Endothelial cell of umbilical vein (primary cell): ENCODE results near the gene ZFP1. TPM values are rescaled to one million over a fixed set of nuclear protein-coding genes. Genes with fewer than 3 reads are reported as not detected.

Experiments
- BruUV-seq: library from RNA; stranded (reverse); fragments of 400-500 nt; replicated peaks from 2 replicates; lab custom pipeline; 2021; lab: Mats Ljungman, UMichigan
- CTCF ChIA-PET: fragments of 300-600, 350-600 bp; sonication (Branson Sonifier 250); formaldehyde crosslinking; loops from one replicate; lab custom pipeline; 2021; ENCODE audit warnings: antibody characterized with exemption, inconsistent platforms; lab: Charles Lee
- POLR2A ChIA-PET: fragments of 300-600, 350-600 bp; sonication (Branson Sonifier 250); formaldehyde crosslinking; loops from one replicate; lab custom pipeline; 2021; ENCODE audit warnings: antibody characterized with exemption, inconsistent platforms; lab: Charles Lee
- DNase-seq: peaks from one replicate; pipeline ENCODE4 v3.0.0-alpha.2; 2011; ENCODE audit warnings: low read depth, low spot score
- FAIRE-seq: peaks from 2 replicates; lab custom pipeline; 2011; peaks lifted over from hg19 to GRCh38; lab: Jason Lieb, UNC
- H2AFZ ChIP-seq: 2 replicates; pipeline ENCODE4 v1.6.0; 2012; ENCODE audit warnings: low read depth, low read length, control low read depth, inconsistent platforms
- H3K27ac ChIP-seq: 2 replicates; pipeline ENCODE4 v1.5.1; 2011; ENCODE audit warnings: low read depth, mild to moderate bottlenecking, control low read depth, low read length, moderate library complexity; ENCODE audit not compliant: insufficient read depth
- H3K27me3 ChIP-seq, 2 experiments: 2 replicates each; pipeline versions ENCODE4 v1.6.0 to v1.6.1; 2011; ENCODE audit warnings: low read length in 2 of 2, mixed read lengths in 1 of 2; ENCODE audit not compliant: control insufficient read depth in 2 of 2, insufficient read depth in 2 of 2
- H3K36me3 ChIP-seq, 2 experiments: 2 replicates in 1 of 2; 3 replicates in 1 of 2; pipeline ENCODE4 v1.5.1; 2011; ENCODE audit warnings: low read length in 2 of 2, mild to moderate bottlenecking in 1 of 2, moderate library complexity in 1 of 2; ENCODE audit not compliant: control insufficient read depth in 2 of 2, insufficient read depth in 2 of 2; ENCODE audit errors: extremely low read depth in 1 of 2
- H3K4me1 ChIP-seq: 3 replicates; pipeline ENCODE4 v1.5.1; 2011; ENCODE audit warnings: mild to moderate bottlenecking, low read length; ENCODE audit not compliant: control insufficient read depth, insufficient read depth; ENCODE audit errors: extremely low read depth
- H3K4me2 ChIP-seq: 2 replicates; pipeline ENCODE4 v1.6.1; 2011; ENCODE audit warnings: low read length, control low read depth, mixed read lengths; ENCODE audit not compliant: insufficient read depth
- H3K4me3 ChIP-seq, 3 experiments: fragments of 200-600 bp in 1 of 3; sonication (generic), shearing (Covaris generic) in 1 of 3; replicated peaks in 1 of 3; 2 replicates each; pipeline ENCODE4 v1.5.1; 2011 to 2016; ENCODE audit warnings: control low read depth in 3 of 3, low read length in 3 of 3, mild to moderate bottlenecking in 2 of 3, inconsistent platforms in 1 of 3, low read depth in 1 of 3, moderate library complexity in 1 of 3; ENCODE audit not compliant: insufficient read depth in 1 of 3
- H3K79me2 ChIP-seq: 2 replicates; pipeline ENCODE4 v1.6.0; 2012; ENCODE audit warnings: low read length, inconsistent platforms; ENCODE audit not compliant: control insufficient read depth, insufficient read depth
- H3K9ac ChIP-seq: replicated peaks from 2 replicates; pipeline ENCODE3; 2011; ENCODE audit warnings: low read length, control low read depth; ENCODE audit not compliant: insufficient read depth; ENCODE audit errors: extremely low read depth
- H3K9me1 ChIP-seq: replicated peaks from 3 replicates; pipeline ENCODE4 v1.6.0; 2011; ENCODE audit warnings: mild to moderate bottlenecking, low read length; ENCODE audit not compliant: control insufficient read depth, insufficient read depth; ENCODE audit errors: extremely low read depth
- H3K9me3 ChIP-seq: replicated peaks from 2 replicates; pipeline ENCODE4 v1.5.1; 2012; ENCODE audit warnings: low read length, inconsistent platforms; ENCODE audit not compliant: control insufficient read depth, insufficient read depth
- H4K20me1 ChIP-seq: replicated peaks from 2 replicates; pipeline ENCODE3; 2011; ENCODE audit warnings: mild to moderate bottlenecking, low read length; ENCODE audit not compliant: control insufficient read depth, insufficient read depth; ENCODE audit errors: extremely low read depth
- CTCF ChIP-seq, 2 donors: IDR thresholded peaks; 1 replicate in 1 of 2; 2 replicates in 1 of 2; pipeline ENCODE4 v1.5.1; 2011; ENCODE audit warnings: low read length in 2 of 2, mild to moderate bottlenecking in 2 of 2, moderate library complexity in 2 of 2, control low read depth in 1 of 2, inconsistent platforms in 1 of 2, low read depth in 1 of 2; ENCODE audit not compliant: insufficient read depth in 1 of 2; ENCODE audit errors: extremely low read depth in 1 of 2
- EZH2 ChIP-seq: IDR thresholded peaks from 2 replicates; pipeline ENCODE4 v1.6.1; 2012; ENCODE audit warnings: borderline replicate concordance, low read depth, mild to moderate bottlenecking, moderate library complexity, low read length, inconsistent platforms; ENCODE audit not compliant: severe bottlenecking
- FOS ChIP-seq: IDR thresholded peaks from 2 replicates; pipeline ENCODE4 v1.6.1; 2011; ENCODE audit warnings: mild to moderate bottlenecking, low read length, moderate library complexity, borderline replicate concordance; ENCODE audit not compliant: insufficient read depth
- GATA2 ChIP-seq: IDR thresholded peaks from 2 replicates; pipeline ENCODE4 v1.7.0; 2011; ENCODE audit warnings: low read depth, mild to moderate bottlenecking, moderate library complexity, mixed read lengths, low read length; ENCODE audit not compliant: insufficient read length, insufficient read depth
- JUN ChIP-seq: IDR thresholded peaks from 2 replicates; pipeline ENCODE4 v1.6.1; 2011; ENCODE audit warnings: borderline replicate concordance, low read depth; ENCODE audit not compliant: insufficient read length, insufficient read depth
- MAX ChIP-seq: IDR thresholded peaks from 2 replicates; pipeline ENCODE4 v1.6.1; 2011; ENCODE audit not compliant: insufficient read depth, insufficient read length
- MYC ChIP-seq: IDR thresholded peaks from one replicate; pipeline ENCODE4 v1.6.1; 2011; ENCODE audit warnings: mild to moderate bottlenecking, low read depth, low read length
- POLR2A ChIP-seq: IDR thresholded peaks from 2 replicates; pipeline ENCODE4 v1.6.1; 2012; ENCODE audit warnings: low read depth, mild to moderate bottlenecking, control low read depth, low read length
- POLR2AphosphoS5 ChIP-seq: IDR thresholded peaks from 2 replicates; pipeline ENCODE4 v1.6.1; 2012; ENCODE audit warnings: low read depth, mild to moderate bottlenecking, control low read depth, low read length, moderate library complexity; ENCODE audit not compliant: insufficient read depth
- dilution Hi-C: fragments of 300-500 bp; cut with MboI; formaldehyde crosslinking; loops from one replicate; pipeline ENCODE4 v1.15.0; 2019; ENCODE audit warnings: low sequenced_read_pairs; ENCODE audit not compliant: extremely low pct_ligation_motif_present
- intact Hi-C: fragments of 100-400 bp; cut with micrococcal nuclease; formaldehyde crosslinking; loops from one replicate; pipeline ENCODE4 v1.10.0; 2022
- polyA plus RNA-seq, 4 experiments: library from polyadenylated mRNA; depleted of rRNA in 3 of 4; stranded (reverse) in 3 of 4; unstranded in 1 of 4; fragments of >200 nt; gene quantifications; 2 replicates each; pipeline versions ENCODE4 v1.2.1 to v1.2.3, GENCODE V29; 2011 to 2012; ENCODE audit warnings: missing spikeins in 1 of 4
- total RNA-seq: library from RNA; stranded (reverse); gene quantifications from 2 replicates; pipeline ENCODE4 v1.2.3, GENCODE V29; 2021

The ZFP1 gene
- total and polyA plus RNA-seq, 2 donors (not counting 3 experiments of a cell fraction or from before 2014, with no cell fraction given) = 2.8 to 9.8 TPM

GRCh38 chr16:75176926-75177325, 28.6 kb downstream of the ZFP1 start:
- no peak overlapping the region for H3K4me3 ChIP-seq
- dilution Hi-C loops = no loop called here
- DNase-seq (no peak), FAIRE-seq (no peak)
- H3K9me3 ChIP-seq = no peaks in the 10 kb centered on the region
- H3K27me3 ChIP-seq = peaks cover 0 to 9% of the 10 kb centered on the region in 2 experiments
- BruUV-seq = no TSS peak
- ChIA-PET CTCF (no interaction called here), POLR2A (interaction anchor here (0.6 kb wide), 1 partner anchor 461 kb away, joined by 4 read pairs; no protein-coding TSS in a partner anchor)
- H2AFZ ChIP-seq = no peak overlapping the region
- no peaks in the 10 kb centered on the region for H3K79me2 ChIP-seq
- H4K20me1 ChIP-seq = no peaks in the 10 kb centered on the region
- no peak for TF ChIP-seq EZH2
- TF ChIP-seq GATA2 = no peak
- TF ChIP-seq MAX = no peak
- TF ChIP-seq CTCF (IDR thresholded peaks at IDR 0.05; ENCODE audit: extremely low read depth in 1 of 2, insufficient read depth in 1 of 2, low read depth in 1 of 2, low read length in 2 of 2) = no peak
- TF ChIP-seq MYC = no peak
- no peak overlapping the region for H3K9ac ChIP-seq
- H3K4me2 ChIP-seq = no peak overlapping the region
- intact Hi-C loops = no loop called here
- no peaks in the 10 kb centered on the region for H3K9me1 ChIP-seq
- no peaks in the 10 kb centered on the region for H3K4me1 ChIP-seq
- H3K27ac ChIP-seq = no peak overlapping the region
- H3K36me3 ChIP-seq = no peaks in the 10 kb centered on the region

GRCh38 chr16:75179208-75179607, 30.9 kb downstream of the ZFP1 start:
- Histone ChIP-seq H3K79me2 (no peaks in the 10 kb centered on the region), H3K9ac (no peak overlapping the region), H3K27ac (no peak overlapping the region), H2AFZ (no peak overlapping the region), H3K9me3 (no peaks in the 10 kb centered on the region), H3K27me3 (peaks cover 0 to 9% of the 10 kb centered on the region in 2 experiments), H3K4me1 (no peaks in the 10 kb centered on the region), H3K4me2 (no peak overlapping the region), H4K20me1 (no peaks in the 10 kb centered on the region), H3K36me3 (no peaks in the 10 kb centered on the region), H3K9me1 (no peaks in the 10 kb centered on the region), H3K4me3 (no peak overlapping the region)
- no TSS peak for BruUV-seq
- TF ChIP-seq POLR2AphosphoS5 = no peak
- no peak for TF ChIP-seq MAX
- no peak for TF ChIP-seq EZH2
- TF ChIP-seq GATA2 = no peak
- TF ChIP-seq FOS = no peak
- no peak for TF ChIP-seq POLR2A
- TF ChIP-seq CTCF (IDR thresholded peaks at IDR 0.05; ENCODE audit: extremely low read depth in 1 of 2, insufficient read depth in 1 of 2, low read depth in 1 of 2, low read length in 2 of 2) = no peak
- no peak for TF ChIP-seq MYC
- TF ChIP-seq JUN = no peak
- CTCF ChIA-PET = interaction anchor here (0.6 kb wide), 1 partner anchor 1872 kb away, joined by 4 read pairs; no protein-coding TSS in a partner anchor
- no peak for DNase-seq
- POLR2A ChIA-PET = no interaction called here
- intact Hi-C loops (no loop called here), dilution Hi-C loops (no loop called here)
- no peak for FAIRE-seq
